GM12878 (cell line): ENCODE results near the gene GPC6. TPM values are rescaled to one million over a fixed set of nuclear protein-coding genes. Genes with fewer than 3 reads are reported as not detected.

ENCODE experiments used
- ATAC-seq: fragments of 200-7000 bp; cut with Tn5 transposase; 3 replicates; pipeline ENCODE4 v1.9.1; 2020; ENCODE audit warnings: mild to moderate bottlenecking, moderate library complexity
- BruUV-seq: library from RNA; stranded (reverse); fragments of 400-500 nt; replicated peaks from 2 replicates; lab custom pipeline; 2021; lab: Mats Ljungman, UMichigan
- CTCF ChIA-PET: fragments of 300-600 bp; sonication (Branson Sonifier 250); formaldehyde crosslinking; extraction: SDS; loops from one replicate; lab custom pipeline; 2021; ENCODE audit warnings: inconsistent platforms; lab: Yijun Ruan, JAX
- POLR2A ChIA-PET: fragments of 350-600 bp; formaldehyde crosslinking; extraction: SDS; loops from one replicate; lab custom pipeline; 2021; ENCODE audit warnings: inconsistent platforms; lab: Charles Lee
- RAD21 ChIA-PET: fragments of 300-600 bp; sonication (Branson Sonifier 250); formaldehyde crosslinking; loops from one replicate; lab custom pipeline; 2023; ENCODE audit warnings: antibody characterized with exemption; ENCODE audit not compliant: unreplicated experiment; lab: Charles Lee
- SMC1A ChIA-PET: fragments of 300-600 bp; sonication (Branson Sonifier 250); formaldehyde crosslinking; loops from one replicate; lab custom pipeline; 2023; ENCODE audit not compliant: unreplicated experiment, uncharacterized antibody; lab: Charles Lee
- DNase-seq: peaks from one replicate; pipeline ENCODE4 v3.0.0-alpha.2; 2011; ENCODE audit warnings: low read depth, low spot score
- FAIRE-seq: peaks from 3 replicates; lab custom pipeline; 2011; peaks lifted over from hg19 to GRCh38; lab: Jason Lieb, UNC
- H2AFZ ChIP-seq: 2 replicates; pipeline ENCODE4 v1.6.0; 2011; ENCODE audit warnings: low read depth, low read length, control low read depth; ENCODE audit not compliant: control insufficient read depth
- H3K27ac ChIP-seq: 2 replicates; pipeline ENCODE4 v1.5.1; 2011; ENCODE audit warnings: control low read depth; ENCODE audit not compliant: control insufficient read depth, insufficient read depth
- H3K27me3 ChIP-seq, 2 experiments: replicated peaks in 1 of 2; 2 replicates each; pipeline versions ENCODE4 v1.6.0 to v1.6.1; 2011; ENCODE audit warnings: low read length in 1 of 2; ENCODE audit not compliant: control insufficient read depth in 2 of 2, insufficient read depth in 2 of 2
- H3K36me3 ChIP-seq, 2 experiments: 2 replicates each; pipeline ENCODE4 v1.5.1; 2011; ENCODE audit warnings: low read length in 1 of 2; ENCODE audit not compliant: control insufficient read depth in 2 of 2, insufficient read depth in 2 of 2
- H3K4me1 ChIP-seq: 2 replicates; pipeline ENCODE4 v1.6.1; 2011; ENCODE audit warnings: mild to moderate bottlenecking, low read length, moderate library complexity, mixed read lengths; ENCODE audit not compliant: control insufficient read depth, insufficient read depth
- H3K4me2 ChIP-seq: 2 replicates; pipeline ENCODE4 v1.6.0; 2011; ENCODE audit warnings: control low read depth; ENCODE audit not compliant: control insufficient read depth, insufficient read depth
- H3K4me3 ChIP-seq: fragments of 200-600 bp; sonication (generic); 2 replicates; pipeline ENCODE4 v1.5.1; 2016
- H3K79me2 ChIP-seq: 2 replicates; pipeline ENCODE4 v1.6.0; 2011; ENCODE audit warnings: low read length; ENCODE audit not compliant: control insufficient read depth, insufficient read depth
- H3K9ac ChIP-seq: 2 replicates; pipeline ENCODE4 v1.8.0; 2011; ENCODE audit warnings: low read length, control low read depth, mixed read lengths; ENCODE audit not compliant: control insufficient read depth, insufficient read depth
- H3K9me3 ChIP-seq: replicated peaks from 3 replicates; pipeline ENCODE4 v1.5.1; 2011; ENCODE audit warnings: mild to moderate bottlenecking, low read length; ENCODE audit not compliant: control insufficient read depth, insufficient read depth
- H4K20me1 ChIP-seq: 2 replicates; pipeline ENCODE4 v1.6.0; 2011; ENCODE audit not compliant: control insufficient read depth, insufficient read depth
- ATF3 ChIP-seq: IDR thresholded peaks from 2 replicates; pipeline ENCODE4 v1.6.1; 2011; ENCODE audit warnings: low read depth, mild to moderate bottlenecking, low read length, moderate library complexity, borderline replicate concordance; ENCODE audit errors: extremely low read depth
- CEBPB ChIP-seq, 2 experiments: fragments of 150-350 bp in 1 of 2; IDR thresholded peaks; 2 replicates each; pipeline ENCODE4 v1.6.1; 2012 to 2014; ENCODE audit warnings: low read depth in 2 of 2, low read length in 2 of 2, borderline replicate concordance in 1 of 2, inconsistent platforms in 1 of 2
- ESRRA ChIP-seq: IDR thresholded peaks from 2 replicates; pipeline ENCODE4 v1.6.1; 2012; ENCODE audit warnings: mild to moderate bottlenecking, low read length, improper control_type of control experiment
- ETV6 ChIP-seq, 2 experiments: fragments of 450-650 bp in 1 of 2; IDR thresholded peaks in 1 of 2; conservative IDR thresholded peaks in 1 of 2; 2 replicates each; pipeline ENCODE4 v1.6.1; 2014; ENCODE audit warnings: antibody characterized with exemption in 1 of 2, borderline replicate concordance in 1 of 2, low read depth in 1 of 2, mild to moderate bottlenecking in 1 of 2, moderate library complexity in 1 of 2
- HDGF ChIP-seq: fragments of 450-650 bp; IDR thresholded peaks from 2 replicates; pipeline ENCODE4 v1.6.1; 2016; ENCODE audit warnings: antibody characterized with exemption
- IKZF2 ChIP-seq, 2 experiments: fragments of 450-650 bp; IDR thresholded peaks; 2 replicates each; pipeline ENCODE4 v1.6.1; 2017; ENCODE audit warnings: mild to moderate bottlenecking in 2 of 2, moderate library complexity in 2 of 2
- IRF4 ChIP-seq: IDR thresholded peaks from 2 replicates; pipeline ENCODE4 v1.6.1; 2011; ENCODE audit warnings: low read depth, low read length
- MYC ChIP-seq: IDR thresholded peaks from 2 replicates; pipeline ENCODE4 v1.6.1; 2011; ENCODE audit warnings: mild to moderate bottlenecking, low read length, moderate library complexity, inconsistent platforms; ENCODE audit not compliant: insufficient read depth, insufficient replicate concordance, insufficient read length, severe bottlenecking
- NR2C1 ChIP-seq: fragments of 450-650 bp; IDR thresholded peaks from 2 replicates; pipeline ENCODE4 v1.6.1; 2017; ENCODE audit warnings: antibody characterized with exemption, mild to moderate bottlenecking, moderate library complexity
- NR2F1 ChIP-seq: fragments of 450-650 bp; conservative IDR thresholded peaks from 2 replicates; pipeline ENCODE4 v1.6.1; 2017; ENCODE audit warnings: mild to moderate bottlenecking
- POLR2AphosphoS5 ChIP-seq: IDR thresholded peaks from 2 replicates; pipeline ENCODE4 v1.6.1; 2011; ENCODE audit warnings: mild to moderate bottlenecking, low read length, inconsistent platforms
- POU2F2 ChIP-seq: IDR thresholded peaks from 3 replicates; pipeline ENCODE4 v1.6.1; 2011; ENCODE audit warnings: low read depth, mild to moderate bottlenecking, low read length, borderline replicate concordance
- STAT1 ChIP-seq: fragments of 450-650 bp; conservative IDR thresholded peaks from 2 replicates; pipeline ENCODE4 v1.6.1; 2014; ENCODE audit warnings: antibody characterized with exemption, mild to moderate bottlenecking
- TCF3 ChIP-seq: IDR thresholded peaks from 2 replicates; pipeline ENCODE4 v1.6.1; 2012; ENCODE audit warnings: low read depth, mild to moderate bottlenecking, low read length, borderline replicate concordance; ENCODE audit not compliant: insufficient read depth
- USF1 ChIP-seq: IDR thresholded peaks from 2 replicates; pipeline ENCODE4 v1.6.1; 2011; ENCODE audit warnings: borderline replicate concordance, low read depth, mild to moderate bottlenecking, moderate library complexity, mixed read lengths, low read length; ENCODE audit not compliant: insufficient read depth; ENCODE audit errors: extremely low read length
- ZNF384 ChIP-seq: IDR thresholded peaks from 2 replicates; pipeline ENCODE4 v1.6.1; 2012; ENCODE audit warnings: low read depth, mild to moderate bottlenecking, low read length, improper control_type of control experiment, borderline replicate concordance
- ZZZ3 ChIP-seq: IDR thresholded peaks from 2 replicates; pipeline ENCODE4 v1.6.1; 2011; ENCODE audit warnings: low read depth; ENCODE audit not compliant: control insufficient read depth, insufficient read length
- WGBS: methylation state at CpG from one replicate; pipeline ENCODE4 v1.1.6; 2016; ENCODE audit warnings: low lambda C conversion rate; ENCODE audit not compliant: insufficient replicate concordance, insufficient coverage; ENCODE audit errors: missing lambda C conversion rate; 5-methylcytosine and 5-hydroxymethylcytosine counted together
- in situ Hi-C: fragments of 300-500 bp; cut with MboI; formaldehyde crosslinking; loops from 9 replicates; pipeline ENCODE4 v1.14.3; 2018; ENCODE audit warnings: mixed read lengths
- intact Hi-C: fragments of 100-400 bp; cut with micrococcal nuclease; formaldehyde crosslinking; loops from one replicate; pipeline ENCODE4 v1.14.2; 2022; ENCODE audit not compliant: unreplicated experiment
- polyA plus RNA-seq, 11 experiments: library from polyadenylated mRNA; depleted of rRNA in 4 of 11; unstranded in 6 of 11; stranded (reverse) in 5 of 11; fragments of >200 nt; fragmentation: Nextera tagmentation in 4 of 11; fragmentation: Illumina TruSeq in 1 of 11; extraction: Ambion mirVana in 4 of 11; extraction: Trizol in 1 of 11; gene quantifications; 1 replicate in 1 of 11; 2 replicates in 10 of 11; pipeline versions ENCODE4 v1.2.1 to v1.2.3, GENCODE V29; 2011 to 2016; ENCODE audit warnings: inconsistent platforms in 2 of 11, missing spikeins in 2 of 11, low read depth in 1 of 11
- total RNA-seq, 4 experiments: library from RNA; depleted of rRNA in 3 of 4; stranded (reverse); fragments of >200 nt in 3 of 4; fragmentation: Illumina TruSeq in 1 of 4; extraction: Trizol in 1 of 4; gene quantifications; 2 replicates each; pipeline versions ENCODE4 v1.2.1 to v1.2.3, GENCODE V29; 2013 to 2021
- TF ChIP-seq, protein P1 (sequence below): fragments of 450-650 bp; IDR thresholded peaks from 2 replicates; pipeline ENCODE4 v1.6.1; 2017; ENCODE audit warnings: mild to moderate bottlenecking, low read depth, inconsistent platforms; ENCODE audit not compliant: poor library complexity, severe bottlenecking
- TF ChIP-seq, protein P2 (sequence below): fragments of 450-650 bp; IDR thresholded peaks from 2 replicates; pipeline ENCODE4 v1.6.1; 2016; ENCODE audit warnings: mild to moderate bottlenecking

GPC6 gene
- total and polyA plus RNA-seq, 10 of the 15 experiments (the other 5 are each of a cell fraction or from before 2014, with no cell fraction given): 0.03 to 0.04 (median 0.03) TPM; not detected in 7

DNA sequence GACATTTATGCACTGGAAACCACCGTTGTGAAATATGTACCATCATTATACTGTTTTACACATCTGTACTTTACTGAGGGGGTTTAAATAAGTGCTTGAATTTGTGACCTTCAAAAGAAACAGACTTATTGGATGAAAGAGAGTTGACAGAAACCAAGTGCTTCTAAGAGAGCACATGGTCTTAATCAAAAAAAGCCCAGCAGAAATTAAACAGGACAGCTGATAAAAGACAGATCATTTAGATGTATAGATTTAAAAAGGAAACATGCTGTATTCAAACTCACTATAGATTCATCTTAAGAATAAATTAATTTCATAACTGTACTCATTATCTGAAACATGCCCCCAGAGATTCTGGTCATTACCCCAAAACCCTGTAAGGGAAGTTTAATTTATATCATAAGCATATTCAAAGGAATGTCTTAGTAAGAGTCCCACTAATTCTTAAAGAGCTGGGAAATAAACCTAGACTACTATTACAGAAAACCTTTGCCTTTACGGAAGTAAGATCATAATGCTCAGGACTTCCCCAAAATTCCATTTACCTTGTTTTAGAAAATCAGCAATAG, 831.1 kb downstream of the GPC6 start:
- H4K20me1 ChIP-seq: no peaks in the 10 kb centered on the region
- TF ChIP-seq IRF4: no peak
- no peak for TF ChIP-seq TCF3
- no peak for TF ChIP-seq ESRRA
- no peak for TF ChIP-seq NR2C1
- TF ChIP-seq CEBPB (IDR thresholded peaks at IDR 0.05; ENCODE audit: borderline replicate concordance in 1 of 2, low read depth in 2 of 2, low read length in 2 of 2): no peak
- TF ChIP-seq ZNF384: no peak
- no peak for TF ChIP-seq ATF3
- TF ChIP-seq, protein P1, sequence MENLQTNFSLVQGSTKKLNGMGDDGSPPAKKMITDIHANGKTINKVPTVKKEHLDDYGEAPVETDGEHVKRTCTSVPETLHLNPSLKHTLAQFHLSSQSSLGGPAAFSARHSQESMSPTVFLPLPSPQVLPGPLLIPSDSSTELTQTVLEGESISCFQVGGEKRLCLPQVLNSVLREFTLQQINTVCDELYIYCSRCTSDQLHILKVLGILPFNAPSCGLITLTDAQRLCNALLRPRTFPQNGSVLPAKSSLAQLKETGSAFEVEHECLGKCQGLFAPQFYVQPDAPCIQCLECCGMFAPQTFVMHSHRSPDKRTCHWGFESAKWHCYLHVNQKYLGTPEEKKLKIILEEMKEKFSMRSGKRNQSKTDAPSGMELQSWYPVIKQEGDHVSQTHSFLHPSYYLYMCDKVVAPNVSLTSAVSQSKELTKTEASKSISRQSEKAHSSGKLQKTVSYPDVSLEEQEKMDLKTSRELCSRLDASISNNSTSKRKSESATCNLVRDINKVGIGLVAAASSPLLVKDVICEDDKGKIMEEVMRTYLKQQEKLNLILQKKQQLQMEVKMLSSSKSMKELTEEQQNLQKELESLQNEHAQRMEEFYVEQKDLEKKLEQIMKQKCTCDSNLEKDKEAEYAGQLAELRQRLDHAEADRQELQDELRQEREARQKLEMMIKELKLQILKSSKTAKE: no peak
- TF ChIP-seq HDGF: no peak
- no peak for TF ChIP-seq ETV6 (conservative IDR thresholded peaks at IDR 0.05 in 1 of 2, IDR thresholded peaks at IDR 0.05 in 1 of 2; ENCODE audit: borderline replicate concordance in 1 of 2, low read depth in 1 of 2)
- TF ChIP-seq, protein P2, sequence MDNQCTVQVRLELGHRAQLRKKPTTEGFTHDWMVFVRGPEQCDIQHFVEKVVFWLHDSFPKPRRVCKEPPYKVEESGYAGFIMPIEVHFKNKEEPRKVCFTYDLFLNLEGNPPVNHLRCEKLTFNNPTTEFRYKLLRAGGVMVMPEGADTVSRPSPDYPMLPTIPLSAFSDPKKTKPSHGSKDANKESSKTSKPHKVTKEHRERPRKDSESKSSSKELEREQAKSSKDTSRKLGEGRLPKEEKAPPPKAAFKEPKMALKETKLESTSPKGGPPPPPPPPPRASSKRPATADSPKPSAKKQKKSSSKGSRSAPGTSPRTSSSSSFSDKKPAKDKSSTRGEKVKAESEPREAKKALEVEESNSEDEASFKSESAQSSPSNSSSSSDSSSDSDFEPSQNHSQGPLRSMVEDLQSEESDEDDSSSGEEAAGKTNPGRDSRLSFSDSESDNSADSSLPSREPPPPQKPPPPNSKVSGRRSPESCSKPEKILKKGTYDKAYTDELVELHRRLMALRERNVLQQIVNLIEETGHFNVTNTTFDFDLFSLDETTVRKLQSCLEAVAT: no peak
- no peak for TF ChIP-seq STAT1
- TF ChIP-seq USF1: no peak
- no peak for TF ChIP-seq POU2F2
- TF ChIP-seq ZZZ3: no peak
- no peak for TF ChIP-seq POLR2AphosphoS5
- TF ChIP-seq NR2F1: no peak
- TF ChIP-seq MYC: no peak
- no peak for TF ChIP-seq IKZF2 (IDR thresholded peaks at IDR 0.05)
- no peak overlapping the region for H2AFZ ChIP-seq
- H3K27ac ChIP-seq: no peak overlapping the region
- no peaks in the 10 kb centered on the region for H3K9me3 ChIP-seq
- no peak overlapping the region for H3K4me2 ChIP-seq
- CTCF ChIA-PET: no interaction called here
- POLR2A ChIA-PET: no interaction called here
- in situ Hi-C loops (no loop called here), intact Hi-C loops (no loop called here)
- H3K79me2 ChIP-seq: no peaks in the 10 kb centered on the region
- no peak overlapping the region for H3K9ac ChIP-seq
- H3K36me3 ChIP-seq: no peaks in the 10 kb centered on the region
- SMC1A ChIA-PET: no interaction called here
- RAD21 ChIA-PET: no interaction called here
- no peak overlapping the region for H3K4me3 ChIP-seq
- no peaks in the 10 kb centered on the region for H3K27me3 ChIP-seq
- DNase-seq (no peak), FAIRE-seq (no peak), ATAC-seq (no peak)
- BruUV-seq: no TSS peak
- 26% methylated on average over 2 of the region's 2 CpGs for WGBS
- H3K4me1 ChIP-seq: no peaks in the 10 kb centered on the region
